Activated gamma-delta T cell (primary cell): ENCODE measurements around the gene CYP24A1.

ENCODE experiments used
- DNase-seq: peaks from one replicate; lab custom pipeline; 2025; lab: John Stamatoyannopoulos, UW

The CYP24A1 gene

GRCh38 chr20:54156981-54157835, 16.6 kb downstream of the CYP24A1 start:
- DNase-seq = no peak

DNA sequence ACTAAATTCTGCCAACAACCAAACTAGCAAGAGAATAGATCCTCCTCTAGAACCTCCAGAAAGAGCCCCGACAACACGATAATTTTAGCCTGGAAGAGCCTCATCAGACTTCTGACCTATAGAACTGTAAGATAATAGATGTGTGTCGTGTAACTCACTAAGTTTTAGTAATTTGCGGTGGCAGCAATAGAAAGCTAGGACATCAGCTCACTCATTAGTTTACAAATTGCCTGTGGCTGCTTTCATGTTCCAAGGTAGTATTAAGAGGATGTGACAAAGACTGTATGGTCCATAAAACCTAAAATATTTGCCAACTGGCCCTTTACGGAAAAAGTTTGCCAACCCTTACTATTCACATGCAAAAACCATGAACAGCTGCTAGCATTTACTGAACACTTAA, 17.3 kb downstream of the CYP24A1 start:
- DNase-seq = no peak

- DNase-seq = no peak
Measured at GRCh38 chr20:54155736-54156317, 18.0 kb downstream of the CYP24A1 start.

DNA sequence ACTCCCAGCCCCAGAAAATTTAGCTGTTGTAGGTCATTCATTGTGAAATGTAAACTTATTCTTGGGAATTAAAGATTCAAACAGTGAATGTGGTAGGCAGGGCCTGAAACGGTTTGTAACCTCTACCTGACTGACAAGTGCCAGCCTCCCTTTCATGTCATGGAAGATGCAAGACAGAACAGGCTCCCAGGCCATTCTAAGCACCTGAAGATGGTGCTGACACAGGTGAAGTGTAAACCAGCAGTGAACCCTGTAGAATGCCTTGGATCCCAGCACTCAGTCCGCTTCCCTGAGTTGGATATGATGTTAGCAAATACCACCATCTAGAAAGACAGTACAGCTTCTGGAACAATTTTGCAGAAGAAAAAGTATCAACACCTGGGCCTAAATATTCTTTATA, 19.3 kb downstream of the CYP24A1 start:
- DNase-seq = no peak

DNA sequence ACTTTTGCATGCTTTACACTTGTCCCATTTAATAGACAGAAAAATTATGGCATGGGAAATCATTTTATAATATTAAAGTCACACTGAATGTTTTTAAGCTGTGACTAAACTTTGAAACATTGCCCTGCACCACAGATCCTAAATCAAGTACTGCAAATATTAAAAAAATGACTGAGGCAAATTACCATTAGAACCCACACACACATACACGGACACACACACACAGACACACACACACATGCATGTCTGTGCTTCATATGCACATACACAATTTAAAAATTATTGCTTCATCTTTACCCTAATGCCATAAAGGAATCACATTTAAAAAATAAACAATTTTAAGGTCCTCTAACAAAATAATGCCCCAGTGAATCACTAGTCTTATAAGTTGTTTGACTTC, 19.9 kb downstream of the CYP24A1 start:
- DNase-seq = no peak

DNA sequence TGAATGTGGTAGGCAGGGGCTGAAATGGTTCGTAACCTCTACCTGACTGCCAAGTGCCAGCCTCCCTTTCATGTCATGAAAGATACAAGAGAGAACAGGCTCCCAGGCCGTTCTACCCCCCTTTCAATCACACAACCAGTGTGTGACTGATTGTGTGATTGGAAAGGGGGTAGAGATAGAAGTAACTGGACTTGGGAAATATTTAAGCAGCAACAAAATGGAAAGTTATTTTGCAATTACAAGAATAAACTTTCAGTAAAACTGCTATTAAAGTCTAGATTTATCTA, 20.8 kb downstream of the CYP24A1 start:
- DNase-seq = no peak

DNA sequence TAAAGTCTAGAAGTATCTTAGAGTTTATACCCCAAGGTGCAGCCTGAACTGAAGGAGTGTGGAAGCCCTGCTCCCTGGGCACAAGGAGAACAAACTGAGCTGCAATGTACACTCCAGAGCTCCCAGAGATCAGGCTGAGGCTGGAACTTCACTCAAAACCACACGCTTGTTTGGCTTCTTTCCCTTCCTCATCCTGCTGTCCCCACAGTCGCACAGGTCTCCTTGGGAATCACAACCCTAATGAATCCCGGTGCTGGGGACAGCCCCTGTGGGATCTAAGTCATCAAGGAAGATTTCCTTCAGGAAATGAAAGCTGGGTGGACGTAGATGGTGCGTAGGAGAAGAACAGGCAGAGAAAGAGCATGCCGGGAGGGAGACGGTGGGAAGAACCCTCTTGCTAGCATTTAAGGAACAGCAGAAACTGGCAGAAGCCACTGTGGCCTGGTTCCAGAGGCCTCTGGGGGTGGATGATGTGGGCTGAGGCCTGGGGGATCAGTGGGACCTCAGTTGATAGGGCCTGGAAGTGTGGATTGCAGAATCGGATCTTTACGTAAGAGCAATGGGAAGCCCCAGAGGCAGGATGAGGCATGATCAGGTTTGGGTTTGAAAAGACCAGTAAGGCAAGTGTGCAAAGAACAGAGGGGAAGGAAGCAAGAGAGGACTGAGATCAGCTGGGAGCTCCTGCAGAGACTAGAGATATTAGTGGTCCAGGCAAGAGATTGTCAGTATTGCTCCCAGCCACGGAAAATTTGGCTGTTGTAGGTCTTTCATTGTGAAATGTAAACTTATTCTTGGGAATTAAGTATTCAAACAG, 21.4 kb downstream of the CYP24A1 start:
- DNase-seq = no peak

DNA sequence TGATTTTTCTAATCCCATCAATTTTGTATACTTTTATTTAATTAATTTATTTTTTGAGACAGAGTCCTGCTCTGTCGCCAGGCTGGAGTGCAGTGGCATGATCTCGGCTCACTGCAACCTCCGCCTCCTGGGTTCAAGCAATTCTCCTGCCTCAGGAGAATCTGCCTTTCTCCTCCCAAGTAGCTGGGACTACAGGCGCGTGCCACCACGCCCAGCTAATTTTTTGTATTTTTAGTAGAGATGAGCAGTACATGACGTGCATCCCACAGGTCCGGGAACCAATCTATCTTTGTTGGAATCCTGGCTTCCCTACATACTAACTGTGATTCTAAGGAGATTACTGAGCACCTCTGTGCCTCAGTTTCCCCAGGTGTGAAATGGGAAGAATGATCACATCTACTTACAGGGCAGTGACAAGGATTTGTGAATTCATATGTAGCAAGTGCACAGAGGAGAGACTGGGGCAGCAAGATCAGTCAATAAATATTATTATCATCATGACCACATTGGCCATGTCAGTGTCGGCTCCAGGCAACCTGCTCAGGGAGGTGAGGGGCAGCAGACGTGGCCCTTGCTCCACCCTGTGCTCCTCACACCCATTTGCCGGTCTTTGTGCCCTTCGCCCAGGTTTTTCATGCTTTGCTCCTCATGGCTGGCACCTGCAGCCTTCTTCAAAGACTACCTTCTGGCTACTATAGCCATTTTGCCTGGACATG, 22.1 kb downstream of the CYP24A1 start:
- no peak for DNase-seq

GRCh38 chr20:54151075-54151439, 22.7 kb downstream of the CYP24A1 start:
- no peak for DNase-seq

DNA sequence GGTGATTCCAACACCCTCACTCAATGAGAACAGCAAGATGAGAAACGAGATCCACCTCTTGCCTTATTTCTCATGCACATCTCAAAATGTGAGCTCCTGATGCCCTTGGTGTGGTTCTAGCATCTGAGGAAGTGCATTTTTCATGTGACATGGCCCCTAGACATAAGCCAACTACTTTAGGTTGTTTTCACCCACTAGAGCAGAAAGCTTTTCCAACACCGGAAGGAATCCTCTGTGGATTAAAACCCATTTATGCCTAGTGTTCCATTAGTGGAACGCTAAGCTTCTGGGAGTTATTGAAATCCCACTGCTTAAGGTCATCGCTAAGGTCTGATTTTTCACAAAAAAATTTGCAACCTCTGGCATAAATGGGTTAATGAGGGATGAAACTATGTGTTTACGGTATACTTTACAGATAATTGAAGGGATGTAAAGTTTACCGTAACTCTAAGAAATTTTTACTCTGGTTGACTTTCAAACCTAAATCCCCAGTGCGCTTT, 24.0 kb downstream of the CYP24A1 start:
- no peak for DNase-seq

GRCh38 chr20:54148947-54149764, 24.6 kb downstream of the CYP24A1 start:
- no peak for DNase-seq

DNA sequence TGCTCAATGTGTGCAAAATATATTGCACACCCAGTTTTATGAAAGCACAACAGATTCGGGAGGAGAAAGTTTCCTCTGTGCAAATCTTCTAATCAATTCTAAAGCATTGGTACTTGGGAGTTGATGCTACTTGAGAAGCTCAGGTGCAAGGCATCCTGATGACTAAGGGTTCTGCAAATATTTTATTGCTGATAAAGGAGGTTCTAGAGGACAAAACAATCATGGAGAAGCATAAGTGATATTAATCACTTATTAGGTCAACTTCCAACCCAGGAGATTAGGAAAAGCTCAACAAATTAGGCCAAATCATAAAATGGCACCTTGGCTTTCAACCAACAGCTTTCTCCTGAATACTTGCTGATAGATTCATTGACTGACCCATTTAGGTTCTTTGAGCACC, 27.1 kb downstream of the CYP24A1 start:
- no peak for DNase-seq

GRCh38 chr20:54144847-54145414, 28.9 kb downstream of the CYP24A1 start:
- DNase-seq = no peak

DNA sequence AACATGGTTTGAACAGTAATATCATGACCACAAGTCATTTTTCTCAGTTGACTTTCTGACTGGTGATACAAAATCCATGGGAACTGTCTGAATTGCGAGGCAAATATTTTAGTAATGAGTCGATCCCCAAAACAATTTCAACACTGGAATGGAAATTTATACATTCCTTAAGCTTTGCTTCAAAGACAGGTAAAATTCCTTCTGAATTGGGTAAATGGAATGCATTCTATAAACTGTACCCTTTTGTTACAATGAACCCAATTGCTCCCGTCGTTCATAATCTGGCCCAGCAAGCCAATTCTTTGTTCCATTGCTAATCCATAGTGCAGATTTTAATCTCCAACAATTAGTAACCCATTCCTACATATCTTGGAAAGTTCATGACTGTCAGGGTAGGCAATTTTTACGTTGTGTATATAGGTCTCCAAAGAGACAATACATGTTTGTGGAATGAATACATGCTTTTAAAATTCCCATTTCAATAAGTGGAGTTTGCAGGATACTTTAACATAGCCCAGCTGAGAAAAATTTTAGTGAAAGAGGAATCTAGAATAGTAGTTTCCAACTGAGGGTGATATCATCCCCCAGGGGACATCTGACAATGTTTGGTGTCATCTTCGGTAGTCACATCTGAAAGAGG, 32.7 kb downstream of the CYP24A1 start:
- no peak for DNase-seq

GRCh38 chr20:54140486-54140885, 33.3 kb downstream of the CYP24A1 start:
- no peak for DNase-seq

DNA sequence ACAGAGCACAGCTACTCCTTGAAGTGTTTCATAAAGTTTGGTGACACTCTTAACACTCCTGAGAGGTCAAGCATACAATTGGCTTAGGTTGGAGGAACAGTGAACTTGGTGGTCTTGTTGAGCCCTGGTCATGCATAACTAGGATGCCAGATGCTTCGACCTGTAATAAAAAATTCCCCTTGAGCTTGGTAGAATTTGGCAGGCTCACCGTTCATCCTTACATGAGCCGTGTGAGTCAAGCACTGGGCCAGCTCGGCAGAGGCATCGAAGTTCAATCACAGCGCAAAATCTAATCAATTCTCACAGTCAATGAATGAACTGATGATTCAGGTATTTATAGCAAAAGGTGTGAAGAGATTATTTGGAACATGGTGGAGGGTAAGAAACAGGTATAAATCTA, 33.7 kb downstream of the CYP24A1 start:
- no peak for DNase-seq

DNA sequence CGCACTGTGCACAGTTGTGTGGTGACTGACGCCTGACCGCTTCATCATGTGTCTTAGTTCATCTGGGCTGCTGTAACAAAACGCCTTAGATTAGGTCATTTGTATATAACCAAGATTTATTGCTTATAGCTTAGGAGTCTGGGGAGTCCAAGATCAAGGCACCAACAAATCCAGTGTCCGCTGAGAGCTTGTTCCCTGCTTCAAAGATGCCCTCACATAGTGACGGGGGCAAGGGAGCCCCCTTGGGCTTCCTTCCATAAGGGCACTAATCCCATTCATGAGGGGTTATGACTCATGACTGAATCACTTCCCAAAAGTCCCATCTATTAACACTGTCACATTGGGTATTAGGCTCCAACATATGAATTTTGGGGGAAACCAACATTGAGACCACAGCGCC, 34.6 kb downstream of the CYP24A1 start:
- DNase-seq = no peak

DNA sequence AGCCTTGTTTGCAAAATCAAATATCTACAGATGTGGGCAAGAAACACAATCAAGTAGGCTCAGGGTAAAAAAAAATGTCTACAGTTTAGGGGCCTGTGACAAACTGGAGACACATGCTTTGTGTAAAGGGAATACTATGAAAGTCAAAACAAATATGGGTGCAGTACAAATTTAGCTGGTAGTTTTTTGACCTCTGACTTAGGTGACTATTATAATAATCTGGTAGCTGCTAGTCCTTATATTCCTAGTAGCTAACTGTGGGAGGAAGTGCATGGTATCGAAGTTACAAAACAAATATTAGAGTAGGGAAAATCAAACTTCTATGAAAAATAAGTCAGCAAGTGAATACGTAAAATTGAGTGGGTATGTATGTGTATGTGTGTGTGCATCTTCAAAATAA, 35.4 kb downstream of the CYP24A1 start:
- DNase-seq = no peak

GRCh38 chr20:54137115-54137514, 36.7 kb downstream of the CYP24A1 start:
- no peak for DNase-seq

DNA sequence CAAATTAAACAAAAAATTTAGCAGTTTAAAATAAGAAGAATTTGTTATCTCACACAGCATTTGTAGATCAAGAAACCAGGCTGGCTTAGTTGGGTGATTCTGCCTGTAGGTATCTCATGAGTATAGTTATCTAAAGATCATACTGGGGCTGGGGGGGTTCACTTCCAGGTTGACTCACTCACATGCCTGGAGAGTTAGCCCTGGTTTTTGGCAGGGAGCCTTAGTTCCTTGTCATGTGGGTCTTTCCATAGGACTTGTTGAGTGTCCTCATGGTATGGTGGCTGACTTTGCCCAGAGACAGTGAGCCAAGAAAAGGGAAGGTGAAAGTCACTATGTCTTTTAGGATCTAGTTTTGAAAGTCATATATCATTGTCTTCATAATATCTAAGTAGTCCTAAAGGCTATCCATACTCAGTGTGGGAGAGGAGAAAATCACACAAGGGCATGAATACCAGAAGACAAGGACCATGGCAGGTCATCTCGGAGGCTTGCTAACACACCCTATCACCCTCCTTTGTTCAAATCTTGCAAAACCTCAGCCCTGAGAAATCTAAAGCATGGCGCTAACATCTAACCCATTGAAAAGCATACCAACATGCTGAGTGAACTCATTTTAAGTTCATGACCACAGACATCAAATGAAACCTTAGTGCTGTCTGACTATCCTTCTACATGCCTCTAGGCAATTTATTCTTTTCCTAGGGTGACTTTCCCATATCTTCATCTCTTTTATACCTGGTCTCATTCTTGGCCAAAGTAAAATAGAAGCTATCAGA, 39.2 kb downstream of the CYP24A1 start:
- no peak for DNase-seq
